GM18505 (cell line): Measurements from ENCODE around the gene CD200.
A peak's percentile ranks its signal among the peaks of the same experiment; 100 is the strongest.

Source experiments
- ATAC-seq: cut with Tn5 transposase; IDR thresholded peaks from one replicate; pipeline ENCODE4 v1.9.1; 2021; ENCODE audit not compliant: unreplicated experiment
- POLR2A ChIP-seq: IDR thresholded peaks from 4 replicates; pipeline ENCODE4 v1.6.1; 2011; ENCODE audit warnings: borderline replicate concordance; ENCODE audit not compliant: insufficient read depth, insufficient read length; ENCODE audit errors: extremely low read depth

Gene CD200

GRCh38 chr3:112354642-112355306, 21.8 kb downstream of the CD200 start:
- TF ChIP-seq POLR2A, result no peak
- ATAC-seq, result no peak

GRCh38 chr3:112355307-112355687, 22.3 kb downstream of the CD200 start:
- TF ChIP-seq POLR2A, result no peak
- no peak for ATAC-seq

GRCh38 chr3:112357930-112358780, 25.2 kb downstream of the CD200 start:
- no peak for TF ChIP-seq POLR2A
- ATAC-seq, result peak; percentile 49

- no peak for ATAC-seq
- no peak for TF ChIP-seq POLR2A
These were observed 27.6 kb downstream of the CD200 start for GRCh38 chr3:112360561-112360960.

DNA sequence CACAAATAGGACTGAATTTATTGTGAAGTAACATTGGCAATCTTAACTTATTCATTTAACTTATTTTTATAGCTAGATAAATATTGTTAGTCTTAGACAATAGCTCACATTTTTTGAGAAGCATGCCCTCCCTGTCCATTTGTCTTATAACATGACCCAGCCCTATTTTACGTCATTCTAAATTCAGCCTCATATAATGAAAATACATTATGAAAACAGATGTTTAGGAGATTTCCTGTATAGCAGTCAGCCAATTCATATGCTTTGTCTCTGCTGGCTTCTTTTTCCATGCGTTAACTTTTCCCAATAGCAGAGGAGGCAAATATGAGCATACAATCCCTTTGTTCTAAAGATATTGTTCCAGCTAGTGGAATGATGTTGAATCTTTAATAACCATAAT, 29.3 kb downstream of the CD200 start:
- no peak for ATAC-seq
- TF ChIP-seq POLR2A, result no peak

GRCh38 chr3:112364291-112364690, 31.3 kb downstream of the CD200 start:
- ATAC-seq, result no peak

DNA sequence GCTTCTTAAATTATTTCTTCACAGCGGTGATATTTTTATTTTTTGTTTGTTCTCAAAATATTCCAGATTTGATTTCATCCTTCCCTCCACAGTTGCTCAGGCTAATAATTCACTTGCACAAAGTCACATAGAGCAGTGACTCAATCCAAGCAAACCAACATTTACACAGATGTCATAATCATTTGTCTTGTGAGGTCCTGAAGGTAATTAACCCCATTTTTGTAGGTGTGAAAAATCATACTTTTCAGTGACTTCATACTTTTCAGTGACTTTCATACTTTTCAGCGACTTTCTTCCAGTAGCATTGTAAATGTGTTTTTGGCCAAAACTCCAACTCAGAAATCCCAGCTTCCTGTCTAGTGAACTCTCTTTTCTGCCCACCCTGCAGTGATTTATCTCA, 32.1 kb downstream of the CD200 start:
- TF ChIP-seq POLR2A, result no peak

More at GRCh38 chr3:112364291-112364690, 31.3 kb downstream of the CD200 start:
- TF ChIP-seq POLR2A, result no peak

GRCh38 chr3:112365636-112366035, 32.7 kb downstream of the CD200 start:
- ATAC-seq, result no peak
- TF ChIP-seq POLR2A, result no peak

More for the DNA sequence above, 32.1 kb downstream of the CD200 start:
- no peak for ATAC-seq

DNA sequence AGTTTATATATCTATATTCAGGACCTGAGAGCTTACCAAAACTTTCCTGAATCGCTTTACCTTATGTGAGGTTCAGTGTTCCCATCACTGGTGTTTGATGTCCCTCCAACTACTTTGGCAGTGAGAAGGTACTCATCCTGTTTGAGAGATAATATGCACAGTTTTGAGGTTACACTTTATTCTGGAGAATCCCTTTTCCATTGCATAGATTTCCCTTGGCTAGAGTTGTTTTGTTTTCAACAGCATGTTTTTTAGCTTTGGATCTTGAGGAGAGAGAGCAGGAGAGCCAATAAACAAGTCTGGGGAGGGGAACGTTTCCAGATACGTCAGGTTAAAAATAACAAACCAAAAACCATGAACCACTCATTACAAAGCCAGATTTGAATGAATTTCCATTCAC, 33.6 kb downstream of the CD200 start:
- ATAC-seq, result no peak
- no peak for TF ChIP-seq POLR2A

DNA sequence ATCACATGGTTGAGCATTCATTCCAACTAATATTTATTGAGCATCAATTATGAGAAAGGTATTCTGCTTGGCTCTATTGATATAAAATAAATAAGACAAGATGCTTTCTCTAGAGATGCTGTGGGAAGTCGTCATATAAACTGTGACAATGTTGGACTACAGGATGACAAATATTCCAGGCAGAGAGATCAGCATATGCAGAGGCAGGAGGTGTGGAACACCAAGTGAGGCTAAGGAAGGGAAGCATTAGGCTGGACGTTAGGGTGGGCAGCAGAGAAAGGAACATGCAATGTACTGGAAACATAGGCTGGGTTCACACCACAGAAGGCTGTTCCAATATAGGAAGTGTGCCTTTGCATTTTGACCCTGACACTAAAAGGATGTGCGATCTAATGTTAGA, 38.6 kb downstream of the CD200 start:
- no peak for ATAC-seq
- TF ChIP-seq POLR2A, result no peak

DNA sequence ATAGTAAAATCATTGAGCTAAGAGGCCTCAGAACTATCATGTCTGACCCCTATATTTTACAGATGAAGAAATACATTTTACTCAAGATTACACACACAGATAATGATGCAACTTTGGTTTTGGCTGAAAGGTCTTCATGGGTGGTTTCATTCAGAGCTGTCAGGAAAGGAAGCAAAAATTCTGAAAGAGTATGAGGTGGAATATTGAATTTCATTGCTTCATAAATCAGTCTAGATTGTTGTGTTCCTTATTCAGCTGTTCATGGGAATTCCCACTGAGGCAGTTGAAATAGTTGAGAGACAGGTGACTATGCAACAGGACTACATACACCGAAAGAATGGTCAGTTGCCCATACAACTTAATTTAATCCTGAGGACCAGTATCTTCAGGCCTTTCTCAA, 39.4 kb downstream of the CD200 start:
- ATAC-seq, result no peak
- no peak for TF ChIP-seq POLR2A

- TF ChIP-seq POLR2A, result no peak
- ATAC-seq, result no peak
These were observed 40.5 kb downstream of the CD200 start for GRCh38 chr3:112373476-112373875.

GRCh38 chr3:112373924-112374323, 41.0 kb downstream of the CD200 start:
- no peak for ATAC-seq
- TF ChIP-seq POLR2A, result no peak

DNA sequence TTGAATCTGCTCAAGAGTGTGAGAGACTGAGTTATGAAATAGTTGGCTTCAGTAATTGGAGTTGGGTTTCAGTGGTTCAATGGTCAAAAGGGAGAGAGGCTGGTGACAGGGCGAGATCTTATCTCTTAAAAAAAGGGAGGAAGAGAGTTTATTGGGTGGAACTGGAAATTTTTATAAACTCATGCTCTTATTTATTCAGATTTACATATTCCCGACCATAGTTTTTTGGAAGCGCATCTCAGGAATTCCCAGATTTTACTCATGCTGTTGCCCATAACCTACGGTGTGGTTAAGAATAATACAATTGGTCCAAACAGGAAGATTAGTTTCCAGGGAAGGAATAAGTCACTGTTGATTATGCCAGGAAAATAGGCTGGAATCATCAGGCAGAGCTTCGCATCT, 41.4 kb downstream of the CD200 start:
- no peak for TF ChIP-seq POLR2A
- no peak for ATAC-seq
